GM12801 (cell line): ENCODE results near the gene URB2.

Source experiments
- CTCF ChIP-seq: IDR thresholded peaks from one replicate; pipeline ENCODE4 v1.5.1; 2011; ENCODE audit warnings: control low read depth; ENCODE audit not compliant: insufficient read length; ENCODE audit errors: extremely low read depth

URB2 gene

GRCh38 chr1:229625071-229625914, 754 bp upstream of the URB2 start:
- TF ChIP-seq CTCF, result no peak

- no peak for TF ChIP-seq CTCF
Observed at GRCh38 chr1:229627003-229627402, 956 bp downstream of the URB2 start.

GRCh38 chr1:229629261-229629660, 3.2 kb downstream of the URB2 start:
- no peak for TF ChIP-seq CTCF

GRCh38 chr1:229631148-229631547, 5.1 kb downstream of the URB2 start:
- no peak for TF ChIP-seq CTCF

GRCh38 chr1:229631966-229632365, 5.9 kb downstream of the URB2 start:
- TF ChIP-seq CTCF, result no peak

GRCh38 chr1:229636042-229636441, 10.0 kb downstream of the URB2 start:
- no peak for TF ChIP-seq CTCF

GRCh38 chr1:229637746-229638145, 11.7 kb downstream of the URB2 start:
- no peak for TF ChIP-seq CTCF

GRCh38 chr1:229640455-229640854, 14.4 kb downstream of the URB2 start:
- TF ChIP-seq CTCF, result no peak
